HepG2 (cell line): ENCODE results near the gene PAPSS2. TPM values are rescaled to one million over a fixed set of nuclear protein-coding genes. Genes with fewer than 3 reads are reported as not detected.

Source experiments
- ATAC-seq: fragments of 200-7000 bp; cut with Tn5 transposase; 3 replicates; pipeline ENCODE4 v1.9.1; 2020; ENCODE audit warnings: mild to moderate bottlenecking, moderate library complexity
- BruUV-seq: library from RNA; stranded (reverse); fragments of 400-500 nt; replicated peaks from 2 replicates; lab custom pipeline; 2021; lab: Mats Ljungman, UMichigan
- CTCF ChIA-PET: fragments of 300-600 bp; formaldehyde crosslinking; extraction: SDS; loops from one replicate; lab custom pipeline; 2021; ENCODE audit warnings: low total read pairs, inconsistent platforms, low intra/inter-chr PET ratio; lab: Yijun Ruan, JAX
- POLR2A ChIA-PET: fragments of 350-600 bp; sonication (Branson Sonifier 250); formaldehyde crosslinking; loops from one replicate; lab custom pipeline; 2020; ENCODE audit warnings: antibody characterized with exemption, inconsistent platforms; lab: Yijun Ruan, JAX
- DNase-seq: peaks from one replicate; pipeline ENCODE4 v3.0.0-alpha.2; 2015; ENCODE audit warnings: low spot score
- FAIRE-seq: peaks from 3 replicates; lab custom pipeline; 2011; peaks lifted over from hg19 to GRCh38; lab: Jason Lieb, UNC
- H2AFZ ChIP-seq: one replicate; pipeline ENCODE4 v1.6.1; 2011; ENCODE audit warnings: low read length, inconsistent platforms
- H3K27ac ChIP-seq: fragments of 300-600 bp; 3 replicates; pipeline ENCODE4 v1.8.0; 2011; ENCODE audit warnings: mixed run types, mild to moderate bottlenecking, mixed read lengths, low read length, inconsistent platforms; ENCODE audit not compliant: insufficient read depth; ENCODE audit errors: extremely low read length
- H3K27me3 ChIP-seq, 2 experiments: fragments of 200-600 bp in 1 of 2; 2 replicates in 1 of 2; 3 replicates in 1 of 2; pipeline versions ENCODE4 v1.6.0 to v1.8.0; 2011; ENCODE audit warnings: low read length in 2 of 2, mild to moderate bottlenecking in 2 of 2, moderate library complexity in 2 of 2, inconsistent platforms in 1 of 2; ENCODE audit not compliant: insufficient read depth in 2 of 2, control insufficient read depth in 1 of 2
- H3K36me3 ChIP-seq, 2 experiments: fragments of 200-600 bp in 1 of 2; replicated peaks in 1 of 2; 2 replicates in 1 of 2; 3 replicates in 1 of 2; pipeline versions ENCODE4 v1.5.1 to v1.8.0; 2011; ENCODE audit warnings: low read length in 2 of 2, inconsistent platforms in 1 of 2; ENCODE audit not compliant: insufficient read depth in 2 of 2, control insufficient read depth in 1 of 2
- H3K4me1 ChIP-seq: 2 replicates; pipeline ENCODE4 v1.5.1; 2012; ENCODE audit warnings: low read length, inconsistent platforms; ENCODE audit not compliant: insufficient read depth
- H3K4me2 ChIP-seq: 2 replicates; pipeline ENCODE4 v1.6.0; 2011; ENCODE audit warnings: low read depth, low read length, inconsistent platforms
- H3K4me3 ChIP-seq, 3 experiments: fragments of 200-600 bp in 1 of 3; sonication (generic), shearing (Covaris generic) in 1 of 3; replicated peaks in 1 of 3; 2 replicates each; pipeline ENCODE4 v1.5.1; 2011 to 2016; ENCODE audit warnings: low read length in 3 of 3, inconsistent platforms in 2 of 3, low read depth in 2 of 3, mild to moderate bottlenecking in 2 of 3, control low read depth in 1 of 3, mixed read lengths in 1 of 3; ENCODE audit not compliant: insufficient read depth in 1 of 3
- H3K79me2 ChIP-seq: one replicate; pipeline ENCODE4 v1.6.1; 2011; ENCODE audit warnings: low read length, inconsistent platforms; ENCODE audit not compliant: insufficient read depth
- H3K9ac ChIP-seq: 2 replicates; pipeline ENCODE4 v1.6.0; 2011; ENCODE audit warnings: mild to moderate bottlenecking, low read depth, low read length, inconsistent platforms; ENCODE audit not compliant: insufficient read depth
- H3K9me3 ChIP-seq: 2 replicates; pipeline ENCODE4 v1.5.1; 2012; ENCODE audit warnings: mild to moderate bottlenecking, low read length
- H4K20me1 ChIP-seq: 2 replicates; pipeline ENCODE4 v1.6.0; 2011; ENCODE audit warnings: inconsistent platforms, mild to moderate bottlenecking, low read length, moderate library complexity; ENCODE audit not compliant: insufficient read depth
- DNMT3B ChIP-seq: conservative IDR thresholded peaks from 2 replicates; pipeline ENCODE4 v1.6.1; 2016; ENCODE audit warnings: missing biosample characterization, control low read depth
- EED ChIP-seq: sonication (generic); formaldehyde crosslinking; IDR thresholded peaks from 2 replicates; pipeline ENCODE4 v1.5.0; 2020; ENCODE audit warnings: mild to moderate bottlenecking, missing genetic modification reagents
- ERF ChIP-seq: IDR thresholded peaks from 2 replicates; pipeline ENCODE4 v1.6.1; 2018; ENCODE audit warnings: missing biosample characterization, missing genetic modification reagents
- FOXC1 ChIP-seq: sonication (generic); formaldehyde crosslinking; IDR thresholded peaks from 2 replicates; pipeline ENCODE4 v1.8.0; 2022; ENCODE audit warnings: mild to moderate bottlenecking, missing genetic modification reagents, borderline replicate concordance
- FOXJ3 ChIP-seq: sonication (generic); formaldehyde crosslinking; IDR thresholded peaks from 2 replicates; pipeline ENCODE4 v1.4.0; 2020; ENCODE audit warnings: missing genetic modification reagents, mild to moderate bottlenecking, borderline replicate concordance
- GFI1 ChIP-seq: sonication (generic); formaldehyde crosslinking; IDR thresholded peaks from 2 replicates; pipeline ENCODE4 v1.5.0; 2020; ENCODE audit warnings: missing genetic modification reagents, mild to moderate bottlenecking, borderline replicate concordance
- MAFG ChIP-seq: sonication (generic); formaldehyde crosslinking; IDR thresholded peaks from 2 replicates; pipeline ENCODE4 v1.5.1; 2020; ENCODE audit warnings: mild to moderate bottlenecking, missing genetic modification reagents
- MIXL1 ChIP-seq: IDR thresholded peaks from 2 replicates; pipeline ENCODE4 v1.6.1; 2016
- MLLT10 ChIP-seq: sonication (generic); formaldehyde crosslinking; IDR thresholded peaks from 2 replicates; pipeline ENCODE4 v1.4.0; 2020; ENCODE audit warnings: missing genetic modification reagents
- NCOR1 ChIP-seq: fragments of 200-600 bp; sonication (generic); IDR thresholded peaks from 2 replicates; pipeline ENCODE4 v1.7.0; 2017; ENCODE audit warnings: antibody characterized with exemption, low read length, borderline replicate concordance
- NR3C1 ChIP-seq: sonication (generic); formaldehyde crosslinking; IDR thresholded peaks from 2 replicates; pipeline ENCODE4 v1.4.0; 2020; ENCODE audit warnings: missing genetic modification reagents
- RAD21 ChIP-seq: fragments of 450-650 bp; formaldehyde crosslinking; IDR thresholded peaks from 2 replicates; pipeline ENCODE4 v1.5.0; 2020; ENCODE audit warnings: mild to moderate bottlenecking
- SNAPC2 ChIP-seq: sonication (generic); formaldehyde crosslinking; IDR thresholded peaks from 2 replicates; pipeline ENCODE4 v1.8.1; 2022; ENCODE audit warnings: mild to moderate bottlenecking, missing genetic modification reagents
- SP1 ChIP-seq, 2 experiments: fragments of 450-650 bp in 1 of 2; sonication (generic) in 1 of 2; formaldehyde crosslinking in 1 of 2; IDR thresholded peaks; 2 replicates each; pipeline versions ENCODE4 v1.4.0 to v1.6.1; 2016 to 2020; ENCODE audit warnings: missing genetic modification reagents in 1 of 2
- TCF7L2 ChIP-seq: IDR thresholded peaks from 2 replicates; pipeline ENCODE4 v1.6.1; 2011; ENCODE audit warnings: mild to moderate bottlenecking, low read depth, low read length, moderate library complexity
- ZBTB3 ChIP-seq: sonication (generic); formaldehyde crosslinking; IDR thresholded peaks from 2 replicates; pipeline ENCODE4 v1.4.0; 2020; ENCODE audit warnings: low read depth, mild to moderate bottlenecking, moderate library complexity, missing genetic modification reagents, borderline replicate concordance
- ZFP36 ChIP-seq: fragments of 150-350 bp; IDR thresholded peaks from 2 replicates; pipeline ENCODE4 v1.6.1; 2018; ENCODE audit warnings: borderline replicate concordance, low read length, low read depth; ENCODE audit not compliant: partially characterized antibody
- ZKSCAN8 ChIP-seq: IDR thresholded peaks from 2 replicates; pipeline ENCODE4 v1.6.1; 2016; ENCODE audit warnings: borderline replicate concordance, missing genetic modification reagents, missing compliant biosample characterization
- ZNF143 ChIP-seq: sonication (generic); formaldehyde crosslinking; IDR thresholded peaks from 2 replicates; pipeline ENCODE4 v1.4.0; 2020; ENCODE audit warnings: missing genetic modification reagents
- ZNF605 ChIP-seq: sonication (generic); formaldehyde crosslinking; IDR thresholded peaks from 2 replicates; pipeline ENCODE4 v1.8.0; 2022; ENCODE audit warnings: mild to moderate bottlenecking, missing genetic modification reagents
- ZNF703 ChIP-seq: sonication (generic); formaldehyde crosslinking; IDR thresholded peaks from 2 replicates; pipeline ENCODE4 v1.5.1; 2020; ENCODE audit warnings: missing genetic modification reagents, mild to moderate bottlenecking, moderate library complexity, borderline replicate concordance
- ZSCAN29 ChIP-seq: sonication (generic); formaldehyde crosslinking; conservative IDR thresholded peaks from 2 replicates; pipeline ENCODE4 v1.4.0; 2020; ENCODE audit warnings: mild to moderate bottlenecking, missing genetic modification reagents
- WGBS: methylation state at CpG from one replicate; pipeline ENCODE4 v1.1.6; 2017; ENCODE audit warnings: low lambda C conversion rate; 5-methylcytosine and 5-hydroxymethylcytosine counted together
- in situ Hi-C: cut with HindIII; loops from 2 replicates; pipeline ENCODE4 v1.10.0; 2017; ENCODE audit warnings: low pct_unique_long_range_greater_than_20kb; ENCODE audit not compliant: extremely low pct_ligation_motif_present
- intact Hi-C: fragments of 100-400 bp; cut with micrococcal nuclease; formaldehyde crosslinking; loops from one replicate; pipeline ENCODE4 v1.10.0; 2022; ENCODE audit not compliant: unreplicated experiment
- polyA plus RNA-seq, 8 experiments: library from polyadenylated mRNA; depleted of rRNA in 3 of 8; stranded (reverse) in 7 of 8; unstranded in 1 of 8; fragments of >200 nt; fragmentation: Illumina TruSeq in 4 of 8; extraction: Trizol in 4 of 8; gene quantifications; 2 replicates each; pipeline versions ENCODE4 v1.2.1 to v1.2.3, GENCODE V29; 2011 to 2016; ENCODE audit warnings: low read depth in 4 of 8, missing spikeins in 1 of 8, mixed read lengths in 1 of 8; ENCODE audit not compliant: insufficient read depth in 1 of 8
- total RNA-seq, 5 experiments: library from RNA; depleted of rRNA; stranded (reverse); fragments of >200 nt; fragmentation: Illumina TruSeq; extraction: Trizol; gene quantifications; 2 replicates each; pipeline ENCODE4 v1.2.3, GENCODE V29; 2016; ENCODE audit warnings: low read depth in 1 of 5
- TF ChIP-seq, protein P1 (sequence below): sonication (generic); formaldehyde crosslinking; IDR thresholded peaks from 2 replicates; pipeline ENCODE4 v1.4.0; 2020; ENCODE audit warnings: missing genetic modification reagents
- TF ChIP-seq, protein P2 (sequence below): sonication (generic); formaldehyde crosslinking; IDR thresholded peaks from 2 replicates; pipeline ENCODE4 v1.8.1; 2023; ENCODE audit warnings: mild to moderate bottlenecking, missing genetic modification reagents

The PAPSS2 gene
- total and polyA plus RNA-seq, 2 of the 13 experiments (the other 11 are each of a cell fraction or from before 2014, with no cell fraction given), result 0.11 to 0.12 TPM

GRCh38 chr10:87667493-87667892, 7.8 kb downstream of the PAPSS2 start (continued):
- TF ChIP-seq FOXJ3 (CRISPR knock-in tag), result no peak
- no peak for TF ChIP-seq ZKSCAN8 (CRISPR knock-in tag)
- TF ChIP-seq SNAPC2 (CRISPR knock-in tag), result no peak
- no peak for TF ChIP-seq MIXL1
- no peak for TF ChIP-seq ZSCAN29 (CRISPR knock-in tag)

DNA sequence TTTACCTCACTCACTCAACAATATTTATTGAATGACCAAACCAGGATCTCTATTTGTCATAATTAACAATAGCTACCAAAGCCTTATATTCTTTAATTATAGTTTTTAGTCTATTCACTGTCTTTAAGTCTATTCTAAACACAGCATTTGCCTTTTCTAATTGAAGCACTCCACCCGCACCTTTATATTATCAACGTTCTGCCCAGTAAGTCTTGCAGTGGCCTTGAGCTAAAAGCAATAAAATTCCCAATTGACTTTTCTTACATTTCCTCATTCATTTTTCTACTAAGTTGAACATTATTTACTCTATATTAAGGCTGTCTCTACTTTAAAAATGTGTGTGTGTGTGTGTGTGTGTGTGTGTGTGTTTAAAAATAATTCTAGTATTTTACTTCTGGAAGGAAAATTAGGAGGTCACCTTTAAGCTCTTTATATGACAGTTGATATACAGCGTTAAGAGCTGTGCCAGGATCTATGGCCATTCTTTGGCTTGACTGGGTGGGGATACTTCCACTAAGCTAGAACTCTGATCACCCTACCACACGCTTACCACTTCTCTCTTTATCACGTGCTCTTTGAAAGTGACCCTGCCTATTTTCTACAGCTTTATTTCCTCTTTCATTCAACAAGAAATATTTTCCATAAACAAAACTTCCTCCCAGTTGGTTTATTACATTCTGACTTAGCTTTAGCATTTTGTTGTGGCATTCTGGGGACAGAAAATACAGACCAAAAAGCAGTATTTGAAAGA, 8.8 kb downstream of the PAPSS2 start:
- H3K9ac ChIP-seq, result no peak overlapping the region
- in situ Hi-C loops (loop anchor here (25.0 kb wide), 1 partner anchor 444 kb away; no protein-coding TSS in a partner anchor), intact Hi-C loops (no loop called here)
- WGBS, result 69% methylated on average over 5 of the region's 5 CpGs
- H3K4me1 ChIP-seq, result peaks cover 8% of the 10 kb centered on the region; the same call in 1 of the 2 replicates
- H3K27ac ChIP-seq, result no peak overlapping the region
- BruUV-seq, result no TSS peak
- FAIRE-seq (no peak), ATAC-seq (no peak)
- H4K20me1 ChIP-seq, result no peaks in the 10 kb centered on the region
- H3K79me2 ChIP-seq, result no peaks in the 10 kb centered on the region
- H3K27me3 ChIP-seq, result no peaks in the 10 kb centered on the region
- POLR2A ChIA-PET, result no interaction called here
- no peaks in the 10 kb centered on the region for H3K9me3 ChIP-seq
- CTCF ChIA-PET, result no interaction called here
- H3K4me3 ChIP-seq, result no peak overlapping the region
- no peaks in the 10 kb centered on the region for H3K36me3 ChIP-seq
- no peak overlapping the region for H3K4me2 ChIP-seq
- H2AFZ ChIP-seq, result no peak overlapping the region
- TF ChIP-seq NR3C1 (CRISPR knock-in tag) (no peak), MAFG (CRISPR knock-in tag) (no peak), GFI1 (CRISPR knock-in tag) (no peak), ZNF143 (CRISPR knock-in tag) (no peak), TCF7L2 (no peak), EED (CRISPR knock-in tag) (no peak), ZFP36 (no peak), RAD21 (CRISPR knock-in tag) (no peak), ZBTB3 (CRISPR knock-in tag) (no peak), ZNF605 (CRISPR knock-in tag) (no peak), ZNF703 (no peak), DNMT3B (CRISPR knock-in tag) (no peak), ERF (CRISPR knock-in tag) (no peak), FOXC1 (no peak), SP1 (IDR thresholded peaks at IDR 0.05) (no peak), SP1 (CRISPR knock-in tag; IDR thresholded peaks at IDR 0.05) (no peak), NCOR1 (no peak), MLLT10 (no peak)
- TF ChIP-seq, protein P1, sequence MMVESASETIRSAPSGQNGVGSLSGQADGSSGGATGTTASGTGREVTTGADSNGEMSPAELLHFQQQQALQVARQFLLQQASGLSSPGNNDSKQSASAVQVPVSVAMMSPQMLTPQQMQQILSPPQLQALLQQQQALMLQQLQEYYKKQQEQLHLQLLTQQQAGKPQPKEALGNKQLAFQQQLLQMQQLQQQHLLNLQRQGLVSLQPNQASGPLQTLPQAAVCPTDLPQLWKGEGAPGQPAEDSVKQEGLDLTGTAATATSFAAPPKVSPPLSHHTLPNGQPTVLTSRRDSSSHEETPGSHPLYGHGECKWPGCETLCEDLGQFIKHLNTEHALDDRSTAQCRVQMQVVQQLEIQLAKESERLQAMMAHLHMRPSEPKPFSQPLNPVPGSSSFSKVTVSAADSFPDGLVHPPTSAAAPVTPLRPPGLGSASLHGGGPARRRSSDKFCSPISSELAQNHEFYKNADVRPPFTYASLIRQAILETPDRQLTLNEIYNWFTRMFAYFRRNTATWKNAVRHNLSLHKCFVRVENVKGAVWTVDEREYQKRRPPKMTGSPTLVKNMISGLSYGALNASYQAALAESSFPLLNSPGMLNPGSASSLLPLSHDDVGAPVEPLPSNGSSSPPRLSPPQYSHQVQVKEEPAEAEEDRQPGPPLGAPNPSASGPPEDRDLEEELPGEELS (CRISPR knock-in tag), result no peak
- TF ChIP-seq, protein P2, sequence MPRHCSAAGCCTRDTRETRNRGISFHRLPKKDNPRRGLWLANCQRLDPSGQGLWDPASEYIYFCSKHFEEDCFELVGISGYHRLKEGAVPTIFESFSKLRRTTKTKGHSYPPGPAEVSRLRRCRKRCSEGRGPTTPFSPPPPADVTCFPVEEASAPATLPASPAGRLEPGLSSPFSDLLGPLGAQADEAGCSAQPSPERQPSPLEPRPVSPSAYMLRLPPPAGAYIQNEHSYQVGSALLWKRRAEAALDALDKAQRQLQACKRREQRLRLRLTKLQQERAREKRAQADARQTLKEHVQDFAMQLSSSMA, result no peak
- TF ChIP-seq, all 625 proteins: peak for 0
- DNase-seq, result no peak
